22Rv1 (cell line): ENCODE data around the gene VIM.

ENCODE experiments used
- ZFX ChIP-seq: fragments of 450-650 bp; IDR thresholded peaks from 2 replicates; pipeline ENCODE4 v1.6.1; 2017; ENCODE audit warnings: antibody characterized with exemption, borderline replicate concordance
- TF ChIP-seq, protein P1 (sequence below): fragments of 450-650 bp; IDR thresholded peaks from 2 replicates; pipeline ENCODE4 v1.5.1; 2017; ENCODE audit warnings: mild to moderate bottlenecking

DNA sequence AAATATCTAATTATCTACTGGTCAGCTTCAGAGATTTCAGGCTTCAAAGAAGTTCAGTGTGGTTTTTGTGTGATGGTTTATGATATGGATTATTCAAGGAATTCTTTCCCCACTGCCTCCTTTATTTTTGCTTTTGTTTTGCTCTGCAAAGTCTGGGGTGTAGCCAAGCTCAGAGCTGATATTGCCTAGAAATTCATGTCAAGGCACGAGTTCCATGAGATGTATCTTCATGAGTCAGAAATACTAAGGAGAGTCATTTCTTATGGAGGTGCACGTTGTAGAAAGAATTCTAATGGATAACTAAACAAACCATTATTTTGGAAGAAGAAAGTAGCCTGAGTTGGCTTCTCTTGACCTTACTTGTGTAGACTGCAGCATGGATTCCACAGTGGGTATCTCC lies 37.4 kb downstream of the VIM start:
- TF ChIP-seq, protein P1, sequence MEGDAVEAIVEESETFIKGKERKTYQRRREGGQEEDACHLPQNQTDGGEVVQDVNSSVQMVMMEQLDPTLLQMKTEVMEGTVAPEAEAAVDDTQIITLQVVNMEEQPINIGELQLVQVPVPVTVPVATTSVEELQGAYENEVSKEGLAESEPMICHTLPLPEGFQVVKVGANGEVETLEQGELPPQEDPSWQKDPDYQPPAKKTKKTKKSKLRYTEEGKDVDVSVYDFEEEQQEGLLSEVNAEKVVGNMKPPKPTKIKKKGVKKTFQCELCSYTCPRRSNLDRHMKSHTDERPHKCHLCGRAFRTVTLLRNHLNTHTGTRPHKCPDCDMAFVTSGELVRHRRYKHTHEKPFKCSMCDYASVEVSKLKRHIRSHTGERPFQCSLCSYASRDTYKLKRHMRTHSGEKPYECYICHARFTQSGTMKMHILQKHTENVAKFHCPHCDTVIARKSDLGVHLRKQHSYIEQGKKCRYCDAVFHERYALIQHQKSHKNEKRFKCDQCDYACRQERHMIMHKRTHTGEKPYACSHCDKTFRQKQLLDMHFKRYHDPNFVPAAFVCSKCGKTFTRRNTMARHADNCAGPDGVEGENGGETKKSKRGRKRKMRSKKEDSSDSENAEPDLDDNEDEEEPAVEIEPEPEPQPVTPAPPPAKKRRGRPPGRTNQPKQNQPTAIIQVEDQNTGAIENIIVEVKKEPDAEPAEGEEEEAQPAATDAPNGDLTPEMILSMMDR = no peak
- no peak for TF ChIP-seq ZFX
